Cardiac muscle cell (in vitro differentiated cells and primary cell): ENCODE results near the gene SLC35F6. TPM values are rescaled to one million over a fixed set of nuclear protein-coding genes. Genes with fewer than 3 reads are reported as not detected.
"Not testable (repeated sequence)": the region's sequence is repeated elsewhere in the genome, so short reads cannot be mapped to it uniquely, and the experiment has no call there.

Experiments used
- DNase-seq, 2 donors: peaks; one replicate each; pipeline versions ENCODE4 v3.0.0 to v3.0.0-alpha.2; 2010 to 2017; ENCODE audit warnings: low read depth in 1 of 2, low spot score in 1 of 2
- H3K27ac ChIP-seq: fragments of 200-600 bp; sonication (generic); 2 replicates; pipeline ENCODE4 v1.5.1; 2016
- H3K27me3 ChIP-seq: fragments of 200-600 bp; sonication (generic); 2 replicates; pipeline ENCODE4 v1.6.0; 2016; ENCODE audit warnings: control low read depth
- H3K36me3 ChIP-seq: fragments of 200-600 bp; sonication (generic); 2 replicates; pipeline ENCODE4 v1.5.1; 2016; ENCODE audit warnings: control low read depth
- H3K4me1 ChIP-seq: fragments of 200-600 bp; sonication (generic); 2 replicates; pipeline ENCODE4 v1.8.1; 2017; ENCODE audit warnings: low read depth, mild to moderate bottlenecking, mixed run types
- H3K4me3 ChIP-seq: fragments of 200-600 bp; sonication (generic); 2 replicates; pipeline ENCODE4 v1.5.1; 2016; ENCODE audit warnings: mild to moderate bottlenecking
- H3K9me3 ChIP-seq: fragments of 200-600 bp; sonication (generic); 2 replicates; pipeline ENCODE4 v1.5.1; 2017; ENCODE audit warnings: low read depth, mild to moderate bottlenecking, control low read depth
- polyA plus RNA-seq: library from polyadenylated mRNA; unstranded; fragments of >200 nt; fragmentation: Nextera tagmentation; extraction: Ambion mirVana; gene quantifications from 2 replicates; pipeline ENCODE4 v1.2.1, GENCODE V29; 2016
- total RNA-seq: library from RNA; depleted of rRNA; stranded (reverse); fragments of >200 nt; gene quantifications from 2 replicates; pipeline ENCODE4 v1.2.3, GENCODE V29; 2016
- TF ChIP-seq, protein P1 (sequence below): IDR thresholded peaks from 2 replicates; pipeline ENCODE4 v1.5.1; 2012; ENCODE audit warnings: low read depth, mild to moderate bottlenecking, low read length

The SLC35F6 gene
- total and polyA plus RNA-seq, 2 experiments from 2014 or later: 7.2 to 11.2 TPM

DNA sequence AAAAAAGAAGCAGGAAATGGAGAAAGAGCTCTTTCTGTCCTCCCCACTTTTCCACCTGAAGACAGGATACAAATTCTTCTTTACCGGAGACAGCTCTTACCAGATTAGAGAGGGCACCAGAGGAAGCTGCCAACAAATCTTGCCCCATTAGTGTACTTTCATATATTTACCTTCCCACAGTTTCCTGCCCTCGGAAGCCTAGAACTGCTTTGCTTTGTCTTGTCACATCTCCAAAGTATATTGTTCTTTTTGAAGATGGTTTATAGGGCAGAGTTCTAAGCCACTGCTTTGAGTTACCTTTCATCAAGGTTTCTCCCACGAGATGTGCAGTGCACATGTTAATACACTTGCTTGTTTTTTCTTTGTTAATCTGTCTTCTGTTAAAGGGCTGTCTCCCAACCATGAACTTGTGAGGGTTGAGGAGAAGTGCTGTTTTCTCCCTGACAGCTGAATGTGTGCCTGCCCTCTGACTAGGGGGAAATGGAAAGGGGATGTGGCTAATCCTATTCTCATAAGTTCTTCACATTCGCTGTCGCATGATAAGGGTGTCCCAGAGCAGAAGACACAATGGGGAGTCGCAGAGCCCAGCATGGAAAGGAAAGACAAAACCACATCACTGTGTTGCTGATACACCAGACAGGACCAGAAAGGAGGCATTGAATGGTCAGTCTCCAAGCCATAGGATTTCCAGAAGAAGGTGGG lies 45.9 kb downstream of the SLC35F6 start:
- TF ChIP-seq, protein P1, sequence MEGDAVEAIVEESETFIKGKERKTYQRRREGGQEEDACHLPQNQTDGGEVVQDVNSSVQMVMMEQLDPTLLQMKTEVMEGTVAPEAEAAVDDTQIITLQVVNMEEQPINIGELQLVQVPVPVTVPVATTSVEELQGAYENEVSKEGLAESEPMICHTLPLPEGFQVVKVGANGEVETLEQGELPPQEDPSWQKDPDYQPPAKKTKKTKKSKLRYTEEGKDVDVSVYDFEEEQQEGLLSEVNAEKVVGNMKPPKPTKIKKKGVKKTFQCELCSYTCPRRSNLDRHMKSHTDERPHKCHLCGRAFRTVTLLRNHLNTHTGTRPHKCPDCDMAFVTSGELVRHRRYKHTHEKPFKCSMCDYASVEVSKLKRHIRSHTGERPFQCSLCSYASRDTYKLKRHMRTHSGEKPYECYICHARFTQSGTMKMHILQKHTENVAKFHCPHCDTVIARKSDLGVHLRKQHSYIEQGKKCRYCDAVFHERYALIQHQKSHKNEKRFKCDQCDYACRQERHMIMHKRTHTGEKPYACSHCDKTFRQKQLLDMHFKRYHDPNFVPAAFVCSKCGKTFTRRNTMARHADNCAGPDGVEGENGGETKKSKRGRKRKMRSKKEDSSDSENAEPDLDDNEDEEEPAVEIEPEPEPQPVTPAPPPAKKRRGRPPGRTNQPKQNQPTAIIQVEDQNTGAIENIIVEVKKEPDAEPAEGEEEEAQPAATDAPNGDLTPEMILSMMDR: no peak
- no peak overlapping the region for H3K4me3 ChIP-seq
- no peaks in the 10 kb centered on the region for H3K36me3 ChIP-seq
- no peak for DNase-seq
- H3K27me3 ChIP-seq: no peaks in the 10 kb centered on the region
- no peak overlapping the region for H3K27ac ChIP-seq
- H3K4me1 ChIP-seq: no peaks in the 10 kb centered on the region
- no peaks in the 10 kb centered on the region for H3K9me3 ChIP-seq

DNA sequence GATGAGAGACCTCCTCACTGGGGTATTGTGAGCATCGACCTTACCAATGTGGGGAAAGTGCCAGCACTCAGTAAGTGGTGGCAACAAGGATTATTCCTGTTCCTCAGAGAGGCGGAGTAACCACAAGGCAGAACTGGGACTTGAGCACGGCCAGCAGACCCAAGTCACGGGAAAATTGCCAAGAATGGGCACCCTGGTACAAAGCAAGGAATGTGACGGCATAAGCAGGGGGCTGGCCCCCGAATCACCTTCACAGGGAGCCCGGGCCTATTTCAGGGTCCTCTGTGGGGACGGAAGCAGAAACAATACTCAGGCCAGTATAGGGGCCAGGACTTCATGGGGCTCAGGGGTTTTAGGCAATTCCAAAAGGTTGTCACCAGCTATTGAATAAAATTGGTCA lies 47.2 kb downstream of the SLC35F6 start:
- Histone ChIP-seq H3K36me3 (no peaks in the 10 kb centered on the region), H3K9me3 (no peaks in the 10 kb centered on the region), H3K4me3 (no peak overlapping the region), H3K4me1 (no peaks in the 10 kb centered on the region), H3K27ac (no peak overlapping the region), H3K27me3 (no peaks in the 10 kb centered on the region)
- TF ChIP-seq, protein P1: no peak
- no peak for DNase-seq

DNA sequence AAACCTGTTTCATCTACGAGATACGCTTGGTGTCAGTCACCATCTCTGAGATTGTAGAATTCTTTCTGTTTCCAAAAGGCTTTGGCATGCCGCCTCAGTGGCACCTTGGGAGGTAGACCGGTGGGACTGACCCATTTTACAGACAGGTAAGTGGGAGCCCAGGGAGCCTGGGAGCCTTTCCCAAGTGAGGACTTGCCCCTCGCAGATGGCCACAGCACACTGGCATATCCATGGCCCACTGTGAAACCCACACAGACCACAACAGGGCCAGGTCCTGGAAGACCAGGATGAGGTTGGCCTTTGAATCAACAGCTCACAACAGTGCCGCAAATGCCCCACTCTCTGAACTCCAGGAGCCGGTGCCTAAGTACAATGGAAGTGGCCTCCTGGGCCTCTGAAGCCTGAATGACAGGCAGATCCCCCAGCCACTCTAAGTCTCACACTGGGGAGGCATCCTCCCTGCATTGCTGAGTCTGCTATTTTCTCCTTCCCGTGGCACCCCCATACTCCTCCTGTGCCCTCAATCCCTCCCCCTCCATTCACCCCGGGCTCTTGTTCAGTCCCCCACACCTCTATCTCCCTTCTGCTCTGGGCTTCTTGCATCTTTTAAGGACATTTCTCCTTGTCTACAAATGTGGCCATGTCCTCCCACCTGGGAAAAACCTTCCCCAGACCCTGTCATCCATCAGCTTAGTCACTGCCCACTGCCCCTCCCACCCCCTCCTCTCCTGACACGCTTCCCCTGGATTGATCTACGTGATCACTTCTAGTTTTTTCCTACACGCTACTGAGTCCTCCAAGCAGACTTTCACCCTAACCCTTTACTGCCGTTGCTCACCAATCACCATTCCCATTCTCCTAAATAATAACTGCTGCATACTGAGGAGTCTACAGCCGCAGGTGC lies 48.0 kb downstream of the SLC35F6 start:
- no peaks in the 10 kb centered on the region for H3K36me3 ChIP-seq
- no peaks in the 10 kb centered on the region for H3K4me1 ChIP-seq
- no peak overlapping the region for H3K27ac ChIP-seq
- DNase-seq: no peak
- no peak overlapping the region for H3K4me3 ChIP-seq
- H3K27me3 ChIP-seq: no peaks in the 10 kb centered on the region
- TF ChIP-seq, protein P1: no peak
- H3K9me3 ChIP-seq: no peaks in the 10 kb centered on the region

DNA sequence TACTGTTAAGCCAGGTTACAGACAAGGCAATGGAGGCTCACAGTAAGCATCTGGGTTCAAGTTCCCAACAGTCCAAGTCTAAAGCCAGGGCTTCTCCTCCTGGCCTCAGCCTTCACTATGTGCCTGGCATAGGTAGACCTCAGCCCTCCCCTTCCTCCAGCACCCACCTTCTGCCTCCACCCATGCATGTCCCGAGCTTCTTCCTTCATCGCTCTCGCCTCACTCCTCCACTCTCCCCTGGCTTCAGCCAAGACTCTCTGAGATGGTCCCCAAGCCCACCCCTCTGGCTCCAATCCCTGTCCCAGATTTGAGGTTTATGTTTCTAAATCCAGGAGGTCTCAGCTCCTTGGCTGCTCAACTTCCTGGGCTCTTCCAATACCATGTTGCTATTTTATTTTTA lies 48.6 kb downstream of the SLC35F6 start:
- TF ChIP-seq, protein P1: no peak
- no peaks in the 10 kb centered on the region for H3K27me3 ChIP-seq
- no peak for DNase-seq
- H3K36me3 ChIP-seq: no peaks in the 10 kb centered on the region
- H3K4me1 ChIP-seq: no peaks in the 10 kb centered on the region
- H3K4me3 ChIP-seq: no peak overlapping the region
- H3K9me3 ChIP-seq: no peaks in the 10 kb centered on the region
- no peak overlapping the region for H3K27ac ChIP-seq

DNA sequence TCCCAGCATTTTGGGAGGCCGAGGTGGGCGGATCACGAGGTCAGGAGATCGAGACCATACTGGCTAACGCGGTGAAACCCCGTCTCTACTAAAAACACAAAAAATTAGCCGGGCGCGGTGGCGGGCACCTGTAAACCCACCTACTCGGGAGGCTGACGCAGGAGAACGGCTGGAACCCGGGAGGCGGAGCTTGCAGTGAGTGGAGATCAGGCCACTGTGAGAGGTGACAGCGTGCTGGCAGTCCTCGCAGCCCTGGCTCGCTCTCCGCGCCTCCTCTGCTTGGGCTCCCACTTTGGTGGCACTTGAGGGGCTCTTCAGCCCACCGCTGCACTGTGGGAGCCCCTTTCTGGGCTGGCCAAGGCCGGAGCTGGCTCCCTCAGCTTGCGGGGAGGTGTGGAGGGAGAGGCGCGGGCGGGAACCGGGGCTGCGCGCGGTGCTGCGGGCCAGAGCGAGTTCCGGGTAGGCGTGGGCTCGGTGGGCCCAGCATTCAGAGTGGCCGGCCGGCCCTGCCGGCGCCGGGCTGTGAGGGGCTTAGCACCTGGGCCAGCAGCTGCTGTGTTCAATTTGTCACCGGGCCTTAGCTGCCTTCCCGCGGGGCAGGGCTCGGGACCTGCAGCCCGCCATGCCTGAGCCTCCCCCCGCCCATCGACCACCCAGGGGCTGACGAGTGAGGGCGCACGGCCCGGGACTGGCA lies 50.1 kb downstream of the SLC35F6 start:
- H3K4me3 ChIP-seq, DNase-seq, H3K9me3 ChIP-seq, H3K4me1 ChIP-seq, H3K36me3 ChIP-seq, H3K27ac ChIP-seq, H3K27me3 ChIP-seq: not testable (repeated sequence)
